ENCODE data around the gene ISLR2.

GRCh38 chr15:74109713-74110112 lies 20.7 kb upstream of the ISLR2 start:
- TF ChIP-seq EZH2phosphoT487 (IDR thresholded peaks at IDR 0.05; ENCODE audit: insufficient read depth, low read depth), result no peak
- no peak for TF ChIP-seq EZH2 (IDR thresholded peaks at IDR 0.05; ENCODE audit: insufficient read depth, poor library complexity, severe bottlenecking)

Data from GM23248 (cell line).